ENCODE results near the gene ATP11B. TPM values are rescaled to one million over a fixed set of nuclear protein-coding genes. Genes with fewer than 3 reads are reported as not detected.

ATP11B gene
- total RNA-seq, 1 donor from 2014 or later: 97.2 TPM

GRCh38 chr3:182949688-182950087, 156.4 kb downstream of the ATP11B start:
- DNase-seq (ENCODE audit: low spot score): no peak

GRCh38 chr3:182954553-182955235, 161.4 kb downstream of the ATP11B start:
- no peak for DNase-seq (ENCODE audit: low spot score)

- no peak for DNase-seq (ENCODE audit: low spot score)
Measured at GRCh38 chr3:182957226-182957625, 163.9 kb downstream of the ATP11B start.

- no peak for DNase-seq (ENCODE audit: low spot score)
Measured at GRCh38 chr3:182957676-182958266, 164.5 kb downstream of the ATP11B start.

- DNase-seq (ENCODE audit: low spot score): no peak
Measured at GRCh38 chr3:182959474-182960350, 166.4 kb downstream of the ATP11B start.

GRCh38 chr3:182962166-182962565, 168.9 kb downstream of the ATP11B start:
- DNase-seq (ENCODE audit: low spot score): no peak

GRCh38 chr3:182964179-182964578, 170.9 kb downstream of the ATP11B start:
- no peak for DNase-seq (ENCODE audit: low spot score)

GRCh38 chr3:182965861-182966366, 172.6 kb downstream of the ATP11B start:
- DNase-seq (ENCODE audit: low spot score): no peak

GRCh38 chr3:182967218-182968204, 174.2 kb downstream of the ATP11B start:
- DNase-seq (ENCODE audit: low spot score): no peak

GRCh38 chr3:182969277-182969676, 176.0 kb downstream of the ATP11B start:
- DNase-seq (ENCODE audit: low spot score): no peak

- no peak for DNase-seq (ENCODE audit: low spot score)
Measured at GRCh38 chr3:182969853-182970252, 176.5 kb downstream of the ATP11B start.

- no peak for DNase-seq (ENCODE audit: low spot score)
Measured at GRCh38 chr3:182970811-182971418, 177.6 kb downstream of the ATP11B start.

Other genes starting within 250 kb of the ATP11B start
- gene DCUN1D1, start 187.0 kb downstream of the ATP11B start, total RNA-seq: 41.6 TPM